ENCODE data around the gene OR4P4.

Gene OR4P4

GRCh38 chr11:55634813-55635212, at the start of gene OR4P4:
Gene OR4P4, plus strand, starts transcription at chr11:55635113.
- Mint-ChIP-seq H3K27ac (no peak within 1 kb of the TSS), H3K9me3 (peaks cover 6% of the 10 kb centered on the region), H3K36me3 (ENCODE audit: low read depth) (no peaks in the 10 kb centered on the region), H3K27me3 (no peaks in the 10 kb centered on the region), H3K4me3 (no peak within 1 kb of the TSS), H3K4me1 (ENCODE audit: low read depth) (no peaks in the 10 kb centered on the region)

- no peaks in the 10 kb centered on the region for H3K27me3 Mint-ChIP-seq
- no peaks in the 10 kb centered on the region for H3K36me3 Mint-ChIP-seq (ENCODE audit: low read depth)
- no peak within 1 kb of the TSS for H3K4me3 Mint-ChIP-seq
- H3K9me3 Mint-ChIP-seq = peaks cover 21% of the 10 kb centered on the region
- H3K27ac Mint-ChIP-seq = no peak within 1 kb of the TSS
- H3K4me1 Mint-ChIP-seq (ENCODE audit: low read depth) = no peaks in the 10 kb centered on the region
Observed at GRCh38 chr11:55607545-55607944, 27.4 kb upstream of the OR4P4 start, which contains the start of gene OR4C11. Gene OR4C11, minus strand, starts transcription at chr11:55607645. Its CDS starts 3,272 bp downstream, at chr11:55604373.

GRCh38 chr11:55624531-55624930, 10.4 kb upstream of the OR4P4 start:
- peaks cover 17% of the 10 kb centered on the region for H3K9me3 Mint-ChIP-seq
- H3K27me3 Mint-ChIP-seq = no peaks in the 10 kb centered on the region
- H3K27ac Mint-ChIP-seq = no peak overlapping the region
- no peaks in the 10 kb centered on the region for H3K4me1 Mint-ChIP-seq (ENCODE audit: low read depth)
- no peaks in the 10 kb centered on the region for H3K36me3 Mint-ChIP-seq (ENCODE audit: low read depth)
- H3K4me3 Mint-ChIP-seq = no peak overlapping the region

- Mint-ChIP-seq H3K27ac (no peak within 1 kb of the TSS), H3K27me3 (no peaks in the 10 kb centered on the region), H3K36me3 (ENCODE audit: low read depth) (no peaks in the 10 kb centered on the region), H3K4me3 (no peak within 1 kb of the TSS), H3K4me1 (ENCODE audit: low read depth) (no peaks in the 10 kb centered on the region), H3K9me3 (peaks cover 37% of the 10 kb centered on the region)
Observed at GRCh38 chr11:55648027-55648426, 13.1 kb downstream of the OR4P4 start, which contains the start of gene OR4S2. Gene OR4S2, plus strand, starts transcription at chr11:55648327. Its CDS starts 2,577 bp downstream, at chr11:55650904.

- no peak overlapping the region for H3K27ac Mint-ChIP-seq
- H3K4me3 Mint-ChIP-seq = no peak overlapping the region
- H3K27me3 Mint-ChIP-seq = no peaks in the 10 kb centered on the region
- no peaks in the 10 kb centered on the region for H3K36me3 Mint-ChIP-seq (ENCODE audit: low read depth)
- H3K9me3 Mint-ChIP-seq = peaks cover 26% of the 10 kb centered on the region
- H3K4me1 Mint-ChIP-seq (ENCODE audit: low read depth) = no peaks in the 10 kb centered on the region
Observed at GRCh38 chr11:55652560-55652959, 17.6 kb downstream of the OR4P4 start.

GRCh38 chr11:55655096-55655495, 20.2 kb downstream of the OR4P4 start:
- Mint-ChIP-seq H3K36me3 (ENCODE audit: low read depth) (no peaks in the 10 kb centered on the region), H3K27ac (no peak overlapping the region), H3K9me3 (peaks cover 24% of the 10 kb centered on the region), H3K4me1 (ENCODE audit: low read depth) (no peaks in the 10 kb centered on the region), H3K4me3 (no peak overlapping the region), H3K27me3 (no peaks in the 10 kb centered on the region)

- no peaks in the 10 kb centered on the region for H3K4me1 Mint-ChIP-seq (ENCODE audit: low read depth)
- H3K9me3 Mint-ChIP-seq = peaks cover 16% of the 10 kb centered on the region
- H3K27me3 Mint-ChIP-seq = no peaks in the 10 kb centered on the region
- no peak overlapping the region for H3K27ac Mint-ChIP-seq
- H3K4me3 Mint-ChIP-seq = no peak overlapping the region
- H3K36me3 Mint-ChIP-seq (ENCODE audit: low read depth) = no peaks in the 10 kb centered on the region
Observed at GRCh38 chr11:55658031-55658573, 23.2 kb downstream of the OR4P4 start.

- H3K27me3 Mint-ChIP-seq = no peaks in the 10 kb centered on the region
- H3K27ac Mint-ChIP-seq = no peak overlapping the region
- H3K36me3 Mint-ChIP-seq (ENCODE audit: low read depth) = no peaks in the 10 kb centered on the region
- H3K9me3 Mint-ChIP-seq = peaks cover 17% of the 10 kb centered on the region
- no peak overlapping the region for H3K4me3 Mint-ChIP-seq
- H3K4me1 Mint-ChIP-seq (ENCODE audit: low read depth) = no peaks in the 10 kb centered on the region
Observed at GRCh38 chr11:55658608-55659007, 23.7 kb downstream of the OR4P4 start.

- Mint-ChIP-seq H3K4me3 (no peak within 1 kb of the TSS), H3K36me3 (ENCODE audit: low read depth) (no peaks in the 10 kb centered on the region), H3K27ac (no peak within 1 kb of the TSS), H3K4me1 (ENCODE audit: low read depth) (no peaks in the 10 kb centered on the region), H3K27me3 (no peaks in the 10 kb centered on the region), H3K9me3 (peaks cover 16% of the 10 kb centered on the region)
Observed at GRCh38 chr11:55661901-55662300, 27.0 kb downstream of the OR4P4 start, which contains the start of gene OR4C6. Gene OR4C6, plus strand, starts transcription at chr11:55662201. Its CDS starts 2,966 bp downstream, at chr11:55665167.

- H3K27me3 Mint-ChIP-seq = no peaks in the 10 kb centered on the region
- H3K4me3 Mint-ChIP-seq = no peak overlapping the region
Observed at GRCh38 chr11:55669376-55669775, 34.5 kb downstream of the OR4P4 start.

GRCh38 chr11:55673860-55674259, 38.9 kb downstream of the OR4P4 start:
- no peaks in the 10 kb centered on the region for H3K4me1 Mint-ChIP-seq (ENCODE audit: low read depth)
- no peaks in the 10 kb centered on the region for H3K36me3 Mint-ChIP-seq (ENCODE audit: low read depth)
- H3K9me3 Mint-ChIP-seq = peaks cover 5% of the 10 kb centered on the region
- no peaks in the 10 kb centered on the region for H3K27me3 Mint-ChIP-seq
- H3K4me3 Mint-ChIP-seq = no peak overlapping the region
- H3K27ac Mint-ChIP-seq = no peak overlapping the region

More at GRCh38 chr11:55669376-55669775, 34.5 kb downstream of the OR4P4 start:
- Mint-ChIP-seq H3K9me3 (peaks cover 7% of the 10 kb centered on the region), H3K4me1 (ENCODE audit: low read depth) (no peaks in the 10 kb centered on the region), H3K27ac (no peak overlapping the region), H3K36me3 (ENCODE audit: low read depth) (no peaks in the 10 kb centered on the region)
